OCI-LY1 (cell line): Measurements from ENCODE around the gene KIDINS220.

ENCODE experiments used
- H2AFZ ChIP-seq: fragments of 200-600 bp; sonication (generic), shearing (Covaris generic); 2 replicates; pipeline ENCODE4 v1.6.0; 2014; ENCODE audit warnings: antibody characterized with exemption, mild to moderate bottlenecking, low read length
- H3F3A ChIP-seq: fragments of 200-600 bp; sonication (generic), shearing (Covaris generic); 2 replicates; pipeline ENCODE4 v1.6.0; 2014; ENCODE audit warnings: mild to moderate bottlenecking, antibody characterized with exemption, low read length, moderate library complexity; ENCODE audit not compliant: insufficient read depth
- H3K27ac ChIP-seq: fragments of 200-600 bp; sonication (generic); 2 replicates; pipeline ENCODE4 v1.5.1; 2014; ENCODE audit warnings: low read length, mixed run types, mild to moderate bottlenecking, low read depth; ENCODE audit not compliant: poor library complexity, severe bottlenecking
- H3K27me3 ChIP-seq: fragments of 200-600 bp; sonication (generic); 2 replicates; pipeline ENCODE4 v1.6.0; 2014; ENCODE audit warnings: antibody characterized with exemption, mild to moderate bottlenecking, low read length, moderate library complexity; ENCODE audit not compliant: insufficient read depth
- H3K36me3 ChIP-seq: fragments of 200-600 bp; sonication (generic); 2 replicates; pipeline ENCODE4 v1.6.1; 2014; ENCODE audit warnings: mild to moderate bottlenecking, antibody characterized with exemption, low read length, moderate library complexity, mixed read lengths; ENCODE audit not compliant: insufficient read depth
- H3K4me1 ChIP-seq: fragments of 200-600 bp; sonication (generic); 2 replicates; pipeline ENCODE4 v1.5.1; 2014; ENCODE audit warnings: mild to moderate bottlenecking, low read length, moderate library complexity; ENCODE audit not compliant: insufficient read depth, severe bottlenecking
- H3K4me2 ChIP-seq: fragments of 200-600 bp; sonication (generic), shearing (Covaris generic); 2 replicates; pipeline ENCODE4 v1.6.1; 2014; ENCODE audit warnings: low read length
- H3K4me3 ChIP-seq: fragments of 200-600 bp; sonication (generic); 2 replicates; pipeline ENCODE4 v1.5.1; 2014; ENCODE audit warnings: low read length, low read depth, mild to moderate bottlenecking, mixed read lengths; ENCODE audit not compliant: poor library complexity, severe bottlenecking
- H3K79me2 ChIP-seq: fragments of 200-600 bp; shearing (Covaris generic); 2 replicates; pipeline ENCODE4 v1.6.1; 2016; ENCODE audit warnings: mixed run types, low read length, mixed read lengths; ENCODE audit not compliant: insufficient read depth
- H3K9ac ChIP-seq: fragments of 200-600 bp; sonication (generic), shearing (Covaris generic); 2 replicates; pipeline ENCODE4 v1.6.1; 2014; ENCODE audit warnings: mild to moderate bottlenecking, low read length, mixed read lengths
- H3K9me2 ChIP-seq: fragments of 200-600 bp; sonication (generic), shearing (Covaris generic); 2 replicates; pipeline ENCODE4 v1.6.1; 2014; ENCODE audit warnings: low read depth, mild to moderate bottlenecking, low read length, mixed read lengths
- H3K9me3 ChIP-seq: fragments of 200-600 bp; shearing (Covaris generic); 2 replicates; pipeline ENCODE4 v1.6.1; 2014; ENCODE audit warnings: low read length, mixed read lengths
- H4K20me1 ChIP-seq: fragments of 200-600 bp; sonication (generic), shearing (Covaris generic); 2 replicates; pipeline ENCODE4 v1.6.0; 2016; ENCODE audit warnings: mild to moderate bottlenecking, low read length; ENCODE audit not compliant: insufficient read depth
- EZH2 ChIP-seq: fragments of 200-600 bp; sonication (generic), shearing (Covaris generic); IDR thresholded peaks from 2 replicates; pipeline ENCODE4 v1.8.0; 2017; ENCODE audit warnings: borderline replicate concordance, mixed run types, mild to moderate bottlenecking, antibody characterized with exemption, low read length, moderate library complexity, mixed read lengths
- TF ChIP-seq, protein P1 (sequence below): fragments of 200-600 bp; sonication (generic), shearing (Covaris generic); IDR thresholded peaks from 2 replicates; pipeline ENCODE4 v1.5.1; 2017; ENCODE audit warnings: mild to moderate bottlenecking, antibody characterized with exemption, low read length, moderate library complexity, mixed read lengths

Gene KIDINS220

DNA sequence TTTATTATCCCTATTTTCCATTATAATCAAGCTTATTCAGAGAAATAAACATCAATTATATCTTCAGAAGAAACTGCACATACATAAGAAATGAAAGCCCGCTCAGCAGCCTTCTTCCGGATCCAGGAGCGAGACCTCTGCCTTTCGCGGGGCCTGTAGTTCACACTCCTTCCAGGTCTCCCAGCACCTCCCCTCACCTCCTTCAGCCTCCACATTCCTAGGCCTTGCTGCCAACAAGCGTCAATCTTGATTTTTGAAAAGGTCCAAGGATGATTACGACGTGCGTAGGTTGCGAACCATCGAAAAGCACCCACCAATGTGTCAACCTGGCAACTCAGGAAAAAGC is 355 bp upstream of the KIDINS220 start:
- no peak overlapping the region for H3K27ac ChIP-seq
- peaks cover 7% of the 10 kb centered on the region; the same call in 1 of the 2 replicates for H3K79me2 ChIP-seq
- H2AFZ ChIP-seq: no peak overlapping the region; the same call in 1 of the 2 replicates
- no peaks in the 10 kb centered on the region for H3K9me2 ChIP-seq
- no peaks in the 10 kb centered on the region for H3K36me3 ChIP-seq
- peak overlapping the region; percentile 84 for H3K4me3 ChIP-seq
- no peaks in the 10 kb centered on the region for H4K20me1 ChIP-seq
- no peaks in the 10 kb centered on the region; the same call in 1 of the 2 replicates for H3K27me3 ChIP-seq
- no peaks in the 10 kb centered on the region for H3F3A ChIP-seq
- no peak for TF ChIP-seq EZH2
- TF ChIP-seq, protein P1, sequence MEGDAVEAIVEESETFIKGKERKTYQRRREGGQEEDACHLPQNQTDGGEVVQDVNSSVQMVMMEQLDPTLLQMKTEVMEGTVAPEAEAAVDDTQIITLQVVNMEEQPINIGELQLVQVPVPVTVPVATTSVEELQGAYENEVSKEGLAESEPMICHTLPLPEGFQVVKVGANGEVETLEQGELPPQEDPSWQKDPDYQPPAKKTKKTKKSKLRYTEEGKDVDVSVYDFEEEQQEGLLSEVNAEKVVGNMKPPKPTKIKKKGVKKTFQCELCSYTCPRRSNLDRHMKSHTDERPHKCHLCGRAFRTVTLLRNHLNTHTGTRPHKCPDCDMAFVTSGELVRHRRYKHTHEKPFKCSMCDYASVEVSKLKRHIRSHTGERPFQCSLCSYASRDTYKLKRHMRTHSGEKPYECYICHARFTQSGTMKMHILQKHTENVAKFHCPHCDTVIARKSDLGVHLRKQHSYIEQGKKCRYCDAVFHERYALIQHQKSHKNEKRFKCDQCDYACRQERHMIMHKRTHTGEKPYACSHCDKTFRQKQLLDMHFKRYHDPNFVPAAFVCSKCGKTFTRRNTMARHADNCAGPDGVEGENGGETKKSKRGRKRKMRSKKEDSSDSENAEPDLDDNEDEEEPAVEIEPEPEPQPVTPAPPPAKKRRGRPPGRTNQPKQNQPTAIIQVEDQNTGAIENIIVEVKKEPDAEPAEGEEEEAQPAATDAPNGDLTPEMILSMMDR: no peak
- peaks cover 14% of the 10 kb centered on the region for H3K4me1 ChIP-seq
- no peaks in the 10 kb centered on the region for H3K9me3 ChIP-seq
- no peak overlapping the region for H3K9ac ChIP-seq
- peak overlapping the region; percentile 47 for H3K4me2 ChIP-seq

DNA sequence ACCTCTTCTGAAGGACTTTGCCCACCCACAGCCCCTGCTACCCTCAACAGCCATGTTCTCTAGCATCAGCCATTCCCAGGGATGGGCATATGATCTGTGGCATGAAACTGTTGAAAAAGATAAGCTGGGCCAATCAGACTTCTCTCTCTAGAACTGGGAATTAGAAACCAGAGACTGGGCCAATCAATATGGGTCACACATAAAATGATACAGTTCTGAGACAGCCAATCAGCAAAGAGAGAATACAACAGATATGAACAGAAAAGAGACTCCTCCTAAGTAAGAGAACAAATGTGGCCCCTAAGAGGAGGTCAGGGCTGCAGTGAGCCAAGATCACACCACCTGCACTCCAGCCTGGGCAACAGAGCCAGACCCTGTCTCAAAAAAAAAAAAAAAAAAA is 2.1 kb downstream of the KIDINS220 start:
- Histone ChIP-seq H3K9me3 (no peaks in the 10 kb centered on the region), H3K27ac (no peak overlapping the region), H4K20me1 (no peaks in the 10 kb centered on the region), H3K36me3 (no peaks in the 10 kb centered on the region), H3F3A (no peaks in the 10 kb centered on the region), H2AFZ (no peak overlapping the region), H3K4me2 (no peak overlapping the region; the same call in 1 of the 2 replicates), H3K4me3 (no peak overlapping the region), H3K9me2 (no peaks in the 10 kb centered on the region), H3K27me3 (no peaks in the 10 kb centered on the region; the same call in 1 of the 2 replicates), H3K4me1 (peaks cover 14% of the 10 kb centered on the region), H3K9ac (no peak overlapping the region), H3K79me2 (peaks cover 7% of the 10 kb centered on the region; the same call in 1 of the 2 replicates)
- TF ChIP-seq EZH2: no peak
- TF ChIP-seq, protein P1: no peak

DNA sequence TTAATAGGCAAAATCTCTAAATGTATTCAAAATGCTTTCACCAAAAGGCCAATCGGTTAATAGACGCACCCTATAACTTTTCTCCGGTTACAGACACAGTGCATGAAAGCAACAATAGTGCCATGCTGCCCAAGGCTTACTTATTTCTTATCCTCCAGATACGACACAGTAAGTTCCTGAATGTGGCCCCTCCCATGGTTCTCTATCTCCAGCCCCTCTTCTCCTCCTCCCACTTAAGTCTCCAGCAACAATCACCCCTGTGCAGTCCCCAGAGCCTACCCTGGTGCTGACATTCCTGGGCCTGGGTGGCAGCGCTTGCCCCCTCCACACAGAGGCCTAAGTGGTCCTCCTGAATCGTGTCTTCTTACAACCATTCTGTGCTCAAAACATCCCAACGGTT is 3.6 kb downstream of the KIDINS220 start:
- no peaks in the 10 kb centered on the region for H4K20me1 ChIP-seq
- H3K4me3 ChIP-seq: no peak overlapping the region
- H3K36me3 ChIP-seq: no peaks in the 10 kb centered on the region
- H3K27ac ChIP-seq: no peak overlapping the region
- no peak overlapping the region for H2AFZ ChIP-seq
- no peak for TF ChIP-seq EZH2
- TF ChIP-seq, protein P1: no peak
- no peak overlapping the region for H3K9ac ChIP-seq
- no peaks in the 10 kb centered on the region for H3K9me3 ChIP-seq
- no peaks in the 10 kb centered on the region for H3K9me2 ChIP-seq
- peaks cover 10% of the 10 kb centered on the region; the same call in 1 of the 2 replicates for H3K79me2 ChIP-seq
- H3K4me2 ChIP-seq: no peak overlapping the region
- H3F3A ChIP-seq: no peaks in the 10 kb centered on the region
- H3K4me1 ChIP-seq: peaks cover 16% of the 10 kb centered on the region
- no peaks in the 10 kb centered on the region; the same call in 1 of the 2 replicates for H3K27me3 ChIP-seq
